Stimulated activated CD4-positive, alpha-beta T cell treated with anti-CD3 and anti-CD28 coated beads, TNF-alpha, amount 100 ng/mL, for 4 hours (primary cell): ENCODE data around the gene NOP14.
A peak's percentile ranks its signal among the peaks of the same experiment; 100 is the strongest.
"Not testable (repeated sequence)": the region's sequence is repeated elsewhere in the genome, so short reads cannot be mapped to it uniquely, and the experiment has no call there.

Experiments
- DNase-seq, 3 experiments: peaks; one replicate each; pipeline ENCODE4 v3.0.0-alpha.2; 2020; ENCODE audit warnings: low read depth in 3 of 3

The NOP14 gene

DNA sequence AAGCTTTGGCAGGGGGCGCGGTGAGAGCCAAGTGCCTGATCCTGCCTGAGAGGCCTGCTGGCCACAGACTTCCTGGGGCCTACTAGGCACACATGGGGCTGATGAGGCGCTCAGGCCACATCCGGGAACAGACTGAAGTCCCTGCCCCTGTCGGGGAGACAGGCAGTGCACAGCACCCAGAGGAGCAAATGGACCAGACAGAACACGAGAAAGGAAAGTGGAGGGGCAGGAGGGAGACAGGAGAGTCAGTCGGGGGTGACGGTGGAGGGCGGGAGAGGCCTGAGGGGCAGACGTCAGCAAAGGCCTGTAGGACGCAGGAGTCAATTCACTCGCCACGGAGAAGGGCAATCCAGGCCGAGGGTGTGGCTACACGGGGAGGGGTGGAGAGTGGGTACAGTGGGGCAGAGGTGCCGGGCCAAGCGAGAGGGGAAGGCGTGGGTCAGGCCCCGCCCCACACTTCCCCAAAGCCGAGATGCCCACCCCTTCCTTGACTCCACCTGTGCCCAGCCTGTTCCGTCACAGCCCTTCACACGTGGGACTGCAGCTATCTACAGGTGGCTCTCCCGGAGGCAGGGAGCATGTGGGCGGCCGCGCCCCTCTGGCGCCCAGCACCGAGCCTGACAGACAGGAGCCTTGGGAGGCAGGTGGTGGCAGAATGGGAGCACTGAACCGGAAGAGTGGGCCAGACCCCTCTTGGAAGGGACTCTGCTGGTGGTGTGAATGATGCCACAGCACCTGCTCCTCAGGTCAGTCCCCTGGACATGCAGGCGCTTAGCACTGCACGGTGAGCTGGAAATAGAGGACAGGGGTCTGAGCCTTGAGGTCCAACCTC lies 20.5 kb downstream of the NOP14 start:
- DNase-seq, result no peak

DNA sequence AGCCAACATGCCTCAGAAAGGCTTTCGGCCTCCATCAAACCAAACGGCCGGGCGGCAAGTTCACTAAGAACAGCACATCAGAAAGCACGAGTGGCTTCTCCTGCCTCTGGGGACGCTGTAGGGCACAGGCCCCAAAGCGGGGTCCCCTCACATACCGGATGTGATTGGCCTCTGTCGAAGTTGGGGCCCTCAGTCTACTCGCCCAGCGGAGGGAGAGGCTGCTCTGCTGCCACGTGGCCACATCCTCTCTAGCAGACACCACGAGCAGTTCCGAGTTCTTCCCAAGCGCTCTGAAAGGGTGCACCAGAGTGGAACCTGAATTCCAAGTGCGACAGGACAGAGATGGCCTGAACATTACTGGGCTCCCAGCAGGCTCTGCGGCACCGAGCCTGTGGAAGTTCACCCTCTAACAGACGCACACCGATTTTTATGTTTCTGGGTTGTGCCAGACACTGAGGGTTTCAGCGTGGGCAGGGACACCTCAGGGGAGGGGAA lies 21.1 kb downstream of the NOP14 start:
- no peak for DNase-seq

- DNase-seq, result no peak
Measured at GRCh38 chr4:2941138-2942036, 21.8 kb downstream of the NOP14 start.

DNA sequence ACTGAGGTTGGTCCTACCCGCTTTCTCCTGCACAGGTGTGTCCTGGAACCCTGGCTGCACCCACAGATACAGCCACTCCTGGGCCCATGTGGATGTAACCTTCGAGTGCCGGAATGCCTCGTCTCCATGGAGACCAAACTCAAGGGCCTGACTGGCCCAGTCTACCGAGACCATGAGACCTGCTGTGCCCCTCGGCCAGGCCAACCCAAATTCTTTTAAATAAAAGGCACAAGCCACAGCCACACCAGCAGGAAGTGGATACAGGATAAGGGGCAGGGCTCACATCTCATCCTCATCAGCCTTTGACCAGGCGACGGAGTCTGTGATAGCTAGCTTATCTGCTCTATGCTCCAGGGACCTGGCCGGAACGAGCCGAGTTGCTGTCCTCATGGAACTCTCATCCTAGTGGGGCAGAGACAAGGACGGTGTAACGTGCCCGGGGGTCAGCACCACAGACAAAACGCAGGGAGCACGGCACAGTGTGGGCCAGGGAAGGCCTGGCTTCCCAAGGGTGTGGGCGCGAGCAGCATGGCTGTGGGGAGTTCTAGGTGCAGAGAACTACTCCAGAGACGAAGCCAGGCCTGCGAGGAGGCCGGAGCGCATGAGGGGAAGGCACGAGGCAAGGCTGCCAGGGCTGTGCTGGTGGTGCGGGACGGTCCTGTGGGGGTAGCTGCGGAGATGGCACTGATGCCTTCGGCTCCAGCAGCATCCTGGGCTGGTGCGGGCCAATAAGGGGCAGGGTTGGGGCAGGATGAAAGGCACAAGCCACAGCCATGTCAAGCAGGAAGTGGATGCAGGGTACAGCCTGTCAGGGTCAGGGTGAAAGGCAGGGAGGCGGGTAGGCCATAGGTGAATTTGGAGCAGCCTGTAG lies 22.7 kb downstream of the NOP14 start:
- DNase-seq, result no peak

DNA sequence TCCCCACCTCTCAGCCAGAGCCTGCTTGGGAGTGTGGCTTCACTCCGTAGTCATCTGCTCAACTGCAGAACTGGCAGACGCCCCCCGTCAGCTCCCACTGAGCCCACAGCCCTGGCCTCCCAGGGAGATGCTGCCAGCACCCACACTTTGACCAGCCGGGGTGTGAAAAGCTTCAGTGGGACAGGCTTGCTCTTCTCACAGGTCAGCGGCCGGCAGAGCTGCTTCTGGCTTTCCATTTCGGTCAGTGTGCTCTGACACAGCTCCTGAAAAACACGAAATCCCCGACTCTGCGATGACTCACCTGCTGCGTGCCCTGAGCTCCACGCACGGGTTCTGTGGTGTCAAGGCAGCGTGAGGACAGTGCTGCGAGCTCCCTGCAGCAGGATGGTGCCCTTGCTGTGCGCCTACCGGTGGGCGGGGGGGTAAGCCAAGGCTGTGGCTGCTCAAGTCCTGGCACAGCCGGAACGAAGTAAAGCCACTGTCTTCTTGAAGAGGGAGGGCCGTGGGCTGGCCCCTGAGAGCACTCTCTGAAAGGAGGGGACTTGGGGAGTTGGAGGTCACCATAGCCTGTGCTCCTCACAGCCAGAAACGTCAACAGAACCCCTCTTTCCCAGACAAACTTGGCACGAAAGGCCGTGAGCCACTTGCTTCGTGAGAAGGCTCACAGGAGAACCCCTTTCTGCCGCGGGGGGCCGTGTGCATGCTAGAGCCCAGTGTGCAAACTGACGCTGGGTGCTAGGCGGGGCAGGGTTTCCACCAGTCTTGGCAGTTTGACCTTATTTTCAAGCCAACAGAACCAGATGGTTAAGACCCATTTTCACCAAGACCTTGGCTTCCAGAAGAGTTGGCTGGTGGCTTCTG lies 23.6 kb downstream of the NOP14 start:
- DNase-seq, result no peak

DNA sequence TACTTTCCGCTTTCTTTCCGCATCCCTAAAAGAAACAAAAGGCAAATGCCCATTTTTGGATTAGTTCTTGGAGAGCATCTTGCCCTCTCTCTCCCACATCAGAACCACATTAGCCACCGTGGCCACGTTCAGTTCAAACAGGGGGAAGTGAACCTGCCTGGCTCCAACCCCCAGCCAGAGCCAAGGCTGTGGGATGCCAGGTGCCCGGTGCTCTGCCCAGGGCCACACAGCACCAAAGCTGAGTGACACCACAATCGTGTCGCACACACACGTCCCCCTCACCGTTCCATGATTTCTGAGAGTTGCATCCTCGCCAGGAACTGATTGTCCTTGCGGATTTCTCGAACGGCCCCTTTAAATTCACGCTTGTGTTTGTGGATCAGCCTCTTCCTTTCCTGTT lies 24.3 kb downstream of the NOP14 start:
- DNase-seq, result no peak

- not testable (repeated sequence) for DNase-seq
Measured at GRCh38 chr4:2938411-2938810, 24.8 kb downstream of the NOP14 start.

DNA sequence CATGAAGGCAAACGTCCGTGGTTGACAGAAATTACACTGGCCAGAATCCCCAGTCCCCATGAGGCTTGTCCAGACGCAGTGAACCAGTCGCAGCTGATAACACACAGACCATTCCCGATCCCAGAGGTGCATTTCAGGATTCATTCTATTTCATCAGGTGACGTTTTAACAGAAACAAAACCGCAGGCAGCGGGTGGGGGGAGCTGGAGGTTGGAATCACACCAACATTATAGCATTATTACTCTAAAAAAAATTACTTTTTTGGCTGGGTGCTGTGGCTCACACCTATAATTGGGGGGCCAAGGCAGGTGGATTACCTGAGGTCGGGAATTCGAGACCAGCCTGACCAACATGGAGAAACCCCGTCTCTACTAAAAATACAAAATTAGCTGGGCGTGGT lies 25.2 kb downstream of the NOP14 start:
- DNase-seq, result no peak

DNA sequence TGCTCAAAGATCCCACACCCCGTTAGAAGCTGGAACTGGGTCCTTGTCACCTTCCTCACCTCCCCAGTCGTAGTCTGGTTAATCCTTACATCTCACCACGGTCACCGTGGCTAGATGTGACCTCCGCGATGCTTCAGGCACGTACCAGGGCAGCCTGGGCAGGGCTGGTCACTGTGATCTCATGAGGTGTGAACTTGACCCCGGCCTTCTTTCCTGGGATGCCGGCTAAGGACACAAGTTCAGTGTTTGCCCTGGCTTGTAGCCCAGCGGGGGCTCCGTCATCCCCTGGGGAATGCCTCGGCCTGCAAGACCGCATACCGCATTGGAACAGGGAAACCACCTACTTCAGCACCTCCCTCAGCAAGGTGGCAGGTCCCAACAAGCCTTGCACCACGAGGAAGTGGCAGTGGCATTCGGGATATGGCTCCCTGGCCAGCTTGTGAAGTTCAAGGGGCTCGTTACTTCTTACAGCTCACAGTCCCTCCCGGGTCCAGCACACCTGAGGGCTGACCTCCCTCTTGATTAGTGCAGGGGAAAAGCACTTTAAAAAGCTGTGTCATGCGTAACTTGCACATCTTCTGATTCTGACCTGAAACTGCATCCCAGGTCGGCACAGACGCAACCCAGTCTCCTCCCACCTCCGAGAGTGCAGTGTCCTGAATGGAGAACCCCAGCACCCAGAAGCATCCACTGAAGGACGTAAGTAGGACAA lies 25.9 kb downstream of the NOP14 start:
- DNase-seq, result no peak

GRCh38 chr4:2936773-2937145 lies 26.4 kb downstream of the NOP14 start:
- DNase-seq, result no peak

DNA sequence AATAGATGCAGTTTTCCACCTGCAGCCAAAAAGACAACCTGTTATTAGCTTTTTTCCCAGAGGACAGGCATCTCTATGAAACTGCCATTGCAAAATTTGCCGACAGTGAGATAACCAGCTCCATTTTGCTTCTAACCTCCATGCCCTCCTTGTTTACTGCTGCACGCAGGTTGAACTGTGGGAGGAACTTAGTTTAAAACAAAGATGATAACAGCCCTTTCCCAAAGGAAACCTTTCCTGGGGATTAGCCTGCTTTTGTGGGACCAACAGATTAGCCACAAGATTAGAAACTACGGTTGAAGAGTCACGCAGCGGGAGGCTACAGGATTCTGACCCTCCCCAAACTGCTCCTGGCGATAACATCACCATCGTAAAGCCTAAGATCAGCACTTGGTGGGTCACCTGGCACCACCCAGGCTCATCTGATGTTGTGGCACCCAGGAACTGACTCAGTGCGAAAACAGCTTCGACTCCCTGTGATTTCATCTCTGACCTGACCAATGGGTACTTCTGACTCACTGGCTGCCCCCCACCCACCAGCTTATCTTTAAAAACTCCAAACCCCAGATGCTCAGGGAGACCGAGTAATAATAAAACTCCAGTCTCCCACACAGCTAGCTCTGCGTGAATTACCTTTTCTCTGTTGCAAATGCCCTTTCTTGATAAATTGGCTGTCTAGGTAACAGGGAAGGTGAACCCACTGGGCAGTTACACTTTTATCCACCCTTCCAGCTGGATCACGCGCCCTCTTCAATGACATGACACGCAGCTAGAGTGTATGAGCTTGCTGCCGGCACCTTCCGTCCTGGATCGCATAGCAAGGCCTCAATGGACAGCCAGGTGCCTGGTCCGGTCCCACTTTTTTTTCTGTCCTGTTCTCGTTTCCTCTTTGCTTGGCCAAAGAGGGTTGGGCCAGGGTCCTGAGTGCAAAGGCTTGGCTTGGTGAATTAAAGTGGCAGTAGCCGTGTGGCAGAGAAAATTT lies 27.2 kb downstream of the NOP14 start:
- peak in 1 of 3 experiments; percentile 29 for DNase-seq

- DNase-seq, result peak; percentile 91 to 99 (median 95)
Measured at GRCh38 chr4:2934813-2935761, 28.1 kb downstream of the NOP14 start.

DNA sequence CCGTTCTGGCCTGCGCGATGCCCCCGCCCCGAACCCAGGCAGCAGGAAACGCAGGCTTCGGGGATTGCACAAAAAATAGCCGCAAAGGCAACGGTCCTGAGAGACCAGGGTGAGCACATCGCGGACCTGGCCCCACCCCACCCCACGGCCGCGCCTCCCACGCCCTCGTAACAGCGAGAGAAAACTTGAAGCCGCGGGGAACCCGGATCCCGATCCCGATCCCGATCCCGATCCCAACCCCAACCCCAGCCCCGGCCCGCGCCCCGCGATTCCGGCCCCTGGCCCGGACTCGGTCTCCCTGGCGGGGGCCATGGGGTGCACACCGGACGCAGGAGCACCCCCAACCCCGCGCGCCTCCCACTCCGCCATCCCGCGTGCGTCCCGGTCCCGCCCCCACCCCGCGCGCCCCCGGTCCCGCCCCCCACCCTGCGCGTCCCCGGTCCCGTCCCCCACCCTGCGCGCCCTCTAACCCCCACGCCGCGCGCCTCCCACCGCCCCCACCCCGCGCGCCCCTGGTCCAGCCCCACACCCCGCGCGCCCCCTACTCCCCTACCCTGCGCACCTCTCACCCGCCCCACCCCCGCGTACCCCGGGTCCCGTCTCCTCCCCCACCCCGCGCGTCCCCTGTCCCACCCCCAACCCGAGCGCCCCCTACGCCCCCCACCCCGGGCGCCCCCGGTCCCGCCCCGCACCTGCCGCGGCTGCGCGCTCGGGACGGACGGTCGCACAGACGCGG lies 29.0 kb downstream of the NOP14 start:
- DNase-seq, result peak in 2 of 3 experiments; percentile 41 to 50

GRCh38 chr4:2933566-2934076 lies 29.6 kb downstream of the NOP14 start:
- DNase-seq, result no peak

- DNase-seq, result no peak
Measured at GRCh38 chr4:2932951-2933565, 30.1 kb downstream of the NOP14 start.

DNA sequence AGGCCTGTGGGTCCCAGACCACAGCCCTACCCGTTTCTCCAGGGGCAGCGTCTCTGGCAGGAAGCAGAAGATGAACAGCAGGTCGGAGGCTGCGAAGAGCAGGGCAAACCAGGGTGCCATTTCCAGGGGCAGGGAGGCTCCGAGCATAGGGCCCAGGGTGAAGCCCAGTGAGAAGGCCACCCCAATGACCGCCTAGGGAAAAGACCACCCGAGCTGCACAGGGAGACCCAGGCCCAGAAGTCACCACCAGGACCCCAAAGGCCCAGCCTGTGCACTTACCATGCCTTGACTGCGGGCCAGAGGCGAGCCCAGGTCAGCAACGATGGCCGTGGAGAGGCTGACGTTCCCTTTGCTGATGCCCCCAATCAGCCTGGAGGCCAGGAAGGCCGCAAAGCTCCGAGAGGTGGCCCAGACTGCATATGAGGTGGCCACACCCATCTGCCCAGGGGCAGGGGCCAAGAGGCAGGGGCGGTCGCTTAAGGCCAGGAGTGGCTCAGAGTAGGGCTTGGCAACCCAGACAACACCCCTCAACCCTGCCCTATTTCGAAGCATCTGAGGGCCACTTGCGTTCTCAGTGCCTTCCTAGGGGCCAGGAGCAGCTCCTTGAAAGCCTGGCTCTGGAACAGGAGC lies 30.8 kb downstream of the NOP14 start:
- no peak for DNase-seq
